Calu3 (cell line): Measurements from ENCODE around the gene PPFIA2. TPM values are rescaled to one million over a fixed set of nuclear protein-coding genes. Genes with fewer than 3 reads are reported as not detected.

Experiments used
- BruUV-seq: library from RNA; stranded (reverse); fragments of 400-500 nt; replicated peaks from 2 replicates; lab custom pipeline; 2021; lab: Mats Ljungman, UMichigan
- CTCF ChIA-PET: fragments of 300-600 bp; sonication (Branson Sonifier 250); formaldehyde crosslinking; loops from one replicate; lab custom pipeline; 2022; ENCODE audit warnings: antibody characterized with exemption; lab: Charles Lee
- DNase-seq: peaks from one replicate; pipeline ENCODE4 v3.0.0; 2022
- H3K27ac Mint-ChIP-seq: one replicate; pipeline ENCODE4 v1.8.0; 2022; ENCODE audit warnings: mixed read lengths; ENCODE audit not compliant: unreplicated experiment
- H3K27me3 Mint-ChIP-seq: one replicate; pipeline ENCODE4 v1.8.0; 2022; ENCODE audit warnings: mixed read lengths; ENCODE audit not compliant: unreplicated experiment
- H3K36me3 Mint-ChIP-seq: one replicate; pipeline ENCODE4 v1.8.0; 2022; ENCODE audit warnings: mild to moderate bottlenecking, moderate library complexity, mixed read lengths; ENCODE audit not compliant: insufficient read depth, unreplicated experiment
- H3K4me1 Mint-ChIP-seq: one replicate; pipeline ENCODE4 v1.8.0; 2022; ENCODE audit warnings: mild to moderate bottlenecking, low read depth, mixed read lengths; ENCODE audit not compliant: unreplicated experiment
- H3K4me3 Mint-ChIP-seq: one replicate; pipeline ENCODE4 v1.8.0; 2022; ENCODE audit warnings: mild to moderate bottlenecking, low read depth, moderate library complexity, mixed read lengths; ENCODE audit not compliant: unreplicated experiment
- H3K9me3 Mint-ChIP-seq: one replicate; pipeline ENCODE4 v1.8.0; 2022; ENCODE audit warnings: low read depth, mixed read lengths; ENCODE audit not compliant: unreplicated experiment
- intact Hi-C: fragments of 100-400 bp; cut with micrococcal nuclease; formaldehyde crosslinking; loops from one replicate; pipeline ENCODE4 v1.10.0; 2022; ENCODE audit not compliant: unreplicated experiment
- total RNA-seq: library from RNA; stranded (reverse); gene quantifications from 2 replicates; pipeline ENCODE4 v1.2.3, GENCODE V29; 2022
- TF ChIP-seq, protein P1 (sequence below): fragments of 200-600 bp; IDR thresholded peaks from one replicate; pipeline ENCODE4 v1.8.0; 2022; ENCODE audit warnings: antibody characterized with exemption; ENCODE audit not compliant: unreplicated experiment

The PPFIA2 gene
- total RNA-seq, 1 experiment from 2014 or later: 0.07 TPM

- no TSS peak for BruUV-seq
- intact Hi-C loops: no loop called here
- TF ChIP-seq, protein P1, sequence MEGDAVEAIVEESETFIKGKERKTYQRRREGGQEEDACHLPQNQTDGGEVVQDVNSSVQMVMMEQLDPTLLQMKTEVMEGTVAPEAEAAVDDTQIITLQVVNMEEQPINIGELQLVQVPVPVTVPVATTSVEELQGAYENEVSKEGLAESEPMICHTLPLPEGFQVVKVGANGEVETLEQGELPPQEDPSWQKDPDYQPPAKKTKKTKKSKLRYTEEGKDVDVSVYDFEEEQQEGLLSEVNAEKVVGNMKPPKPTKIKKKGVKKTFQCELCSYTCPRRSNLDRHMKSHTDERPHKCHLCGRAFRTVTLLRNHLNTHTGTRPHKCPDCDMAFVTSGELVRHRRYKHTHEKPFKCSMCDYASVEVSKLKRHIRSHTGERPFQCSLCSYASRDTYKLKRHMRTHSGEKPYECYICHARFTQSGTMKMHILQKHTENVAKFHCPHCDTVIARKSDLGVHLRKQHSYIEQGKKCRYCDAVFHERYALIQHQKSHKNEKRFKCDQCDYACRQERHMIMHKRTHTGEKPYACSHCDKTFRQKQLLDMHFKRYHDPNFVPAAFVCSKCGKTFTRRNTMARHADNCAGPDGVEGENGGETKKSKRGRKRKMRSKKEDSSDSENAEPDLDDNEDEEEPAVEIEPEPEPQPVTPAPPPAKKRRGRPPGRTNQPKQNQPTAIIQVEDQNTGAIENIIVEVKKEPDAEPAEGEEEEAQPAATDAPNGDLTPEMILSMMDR: no peak
These were observed 527.4 kb downstream of the PPFIA2 start for GRCh38 chr12:81231574-81232368.

DNA sequence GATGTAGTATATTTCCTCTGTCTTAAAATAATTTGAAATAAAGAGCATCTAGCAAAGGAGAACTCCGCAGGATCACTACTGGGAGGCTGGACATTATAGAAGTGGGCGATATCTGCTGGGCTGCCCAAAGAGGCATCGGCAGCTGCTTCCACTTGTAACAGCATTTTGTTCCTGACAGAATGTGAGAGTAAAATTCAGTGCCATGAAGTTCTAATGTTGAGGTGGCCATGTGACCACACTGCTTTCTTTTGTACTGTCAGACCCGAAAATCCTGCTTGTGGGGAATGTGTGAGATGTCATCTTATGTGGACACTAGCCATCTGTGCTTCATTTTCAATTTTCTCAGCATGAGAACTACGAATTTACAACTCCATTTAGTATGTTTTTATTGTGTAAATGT is 529.4 kb downstream of the PPFIA2 start:
- no TSS peak for BruUV-seq
- Mint-ChIP-seq H3K4me3 (no peak overlapping the region), H3K9me3 (no peaks in the 10 kb centered on the region), H3K4me1 (no peaks in the 10 kb centered on the region), H3K27ac (no peak overlapping the region), H3K36me3 (no peaks in the 10 kb centered on the region), H3K27me3 (no peaks in the 10 kb centered on the region)
- TF ChIP-seq, protein P1: no peak
- DNase-seq: no peak
- CTCF ChIA-PET: no interaction called here
- intact Hi-C loops: no loop called here

More at GRCh38 chr12:81231574-81232368, 527.4 kb downstream of the PPFIA2 start:
- Mint-ChIP-seq H3K9me3 (no peaks in the 10 kb centered on the region), H3K4me1 (no peaks in the 10 kb centered on the region), H3K27ac (no peak overlapping the region), H3K36me3 (no peaks in the 10 kb centered on the region), H3K4me3 (no peak overlapping the region), H3K27me3 (no peaks in the 10 kb centered on the region)
- CTCF ChIA-PET: no interaction called here
- no peak for DNase-seq

DNA sequence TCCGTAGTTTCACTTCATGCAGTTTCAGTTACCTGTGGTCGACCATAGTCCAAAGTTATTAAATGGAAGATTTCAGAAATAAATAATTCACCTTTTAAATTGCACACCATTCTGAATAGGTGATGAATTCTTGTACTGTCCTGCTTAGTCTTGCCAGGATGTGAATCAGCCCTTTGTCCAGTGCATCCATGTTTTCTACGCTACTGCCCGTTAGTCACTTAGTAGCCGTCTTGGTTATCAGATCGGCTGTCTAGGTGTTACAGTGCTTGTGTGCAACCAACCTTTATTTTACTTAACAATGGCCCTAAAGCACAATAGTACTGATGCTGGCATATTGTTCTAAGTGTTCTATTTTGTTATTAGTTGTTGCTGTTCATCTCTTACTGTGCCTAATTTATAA is 534.5 kb downstream of the PPFIA2 start:
- Mint-ChIP-seq H3K9me3 (no peaks in the 10 kb centered on the region), H3K27ac (no peak overlapping the region), H3K36me3 (no peaks in the 10 kb centered on the region), H3K27me3 (no peaks in the 10 kb centered on the region), H3K4me1 (no peaks in the 10 kb centered on the region), H3K4me3 (no peak overlapping the region)
- BruUV-seq: no TSS peak
- DNase-seq: no peak
- CTCF ChIA-PET: no interaction called here
- intact Hi-C loops: no loop called here
- TF ChIP-seq, protein P1: no peak

- Mint-ChIP-seq H3K27ac (no peak overlapping the region), H3K36me3 (no peaks in the 10 kb centered on the region), H3K27me3 (no peaks in the 10 kb centered on the region), H3K4me3 (no peak overlapping the region), H3K9me3 (no peaks in the 10 kb centered on the region), H3K4me1 (no peaks in the 10 kb centered on the region)
- TF ChIP-seq, protein P1: no peak
- intact Hi-C loops: no loop called here
- no peak for DNase-seq
- BruUV-seq: no TSS peak
- CTCF ChIA-PET: no interaction called here
These were observed 536.1 kb downstream of the PPFIA2 start for GRCh38 chr12:81222846-81223592.
